Hematopoietic multipotent progenitor cell treated with erythropoietin and hydrocortisone succinate and interleukin-3 and kit ligand, for 8 days (in vitro differentiated cells): ENCODE results near the gene F11.
"Not testable (repeated sequence)": the region's sequence is repeated elsewhere in the genome, so short reads cannot be mapped to it uniquely, and the experiment has no call there.

Experiments
- DNase-seq: peaks from one replicate; pipeline ENCODE4 v3.0.0-alpha.2; 2015

The F11 gene

GRCh38 chr4:186265683-186266652 lies at the start of gene F11:
Gene F11 (plus strand): TSS chr4:186266189. CDS start chr4:186267137, 948 bp downstream.
- DNase-seq = no peak

GRCh38 chr4:186216465-186217024 lies 49.4 kb upstream of the F11 start:
- DNase-seq = no peak

GRCh38 chr4:186217733-186218293 lies 48.2 kb upstream of the F11 start:
- DNase-seq = no peak

GRCh38 chr4:186221624-186222023 lies 44.4 kb upstream of the F11 start:
- DNase-seq = no peak

- DNase-seq = no peak
These were observed 40.1 kb upstream of the F11 start for GRCh38 chr4:186225848-186226247.

GRCh38 chr4:186226521-186227189 lies 39.3 kb upstream of the F11 start:
- no peak for DNase-seq

- no peak for DNase-seq
These were observed 38.8 kb upstream of the F11 start, which contains the start of gene KLKB1 for GRCh38 chr4:186227221-186227620. Gene KLKB1 (plus strand): TSS chr4:186227507. CDS start chr4:186228196, 689 bp downstream.

- no peak for DNase-seq
These were observed 38.1 kb upstream of the F11 start for GRCh38 chr4:186227744-186228513.

GRCh38 chr4:186228514-186228894 lies 37.5 kb upstream of the F11 start:
- no peak for DNase-seq

- no peak for DNase-seq
These were observed 31.6 kb upstream of the F11 start for GRCh38 chr4:186234367-186234766.

GRCh38 chr4:186236126-186236525 lies 29.9 kb upstream of the F11 start:
- DNase-seq = no peak

- no peak for DNase-seq
These were observed 25.5 kb upstream of the F11 start for GRCh38 chr4:186240452-186240847.

GRCh38 chr4:186240848-186241491 lies 25.0 kb upstream of the F11 start:
- no peak for DNase-seq

- DNase-seq = no peak
These were observed 24.4 kb upstream of the F11 start for GRCh38 chr4:186241616-186242015.

GRCh38 chr4:186242031-186242430 lies 24.0 kb upstream of the F11 start:
- not testable (repeated sequence) for DNase-seq

- DNase-seq = no peak
These were observed 22.7 kb upstream of the F11 start for GRCh38 chr4:186243331-186243730.

- DNase-seq = no peak
These were observed 21.2 kb upstream of the F11 start for GRCh38 chr4:186244835-186245234.

GRCh38 chr4:186247062-186247752 lies 18.8 kb upstream of the F11 start:
- DNase-seq = not testable (repeated sequence)

- DNase-seq = no peak
These were observed 17.3 kb upstream of the F11 start for GRCh38 chr4:186248643-186249042.

GRCh38 chr4:186249785-186250754 lies 15.9 kb upstream of the F11 start:
- no peak for DNase-seq
